ENCODE measurements around the gene MTMR2.

- TF ChIP-seq SUZ12 (IDR thresholded peaks at IDR 0.05) (no peak), SP1 (IDR thresholded peaks at IDR 0.05) (no peak), L3MBTL2 (conservative IDR thresholded peaks at IDR 0.05) (no peak; the same call in 1 of the 2 replicates), FOXM1 (IDR thresholded peaks at IDR 0.05; ENCODE audit: borderline replicate concordance) (no peak), ELF4 (IDR thresholded peaks at IDR 0.05) (peak; percentile 28; the same call in 1 of the 2 replicates), CTBP1 (IDR thresholded peaks at IDR 0.05; ENCODE audit: borderline replicate concordance) (no peak), BHLHE40 (IDR thresholded peaks at IDR 0.05; ENCODE audit: borderline replicate concordance) (no peak), FOXK2 (IDR thresholded peaks at IDR 0.05) (no peak), FOXA1 (IDR thresholded peaks at IDR 0.05) (no peak)
- TF ChIP-seq, protein P1, sequence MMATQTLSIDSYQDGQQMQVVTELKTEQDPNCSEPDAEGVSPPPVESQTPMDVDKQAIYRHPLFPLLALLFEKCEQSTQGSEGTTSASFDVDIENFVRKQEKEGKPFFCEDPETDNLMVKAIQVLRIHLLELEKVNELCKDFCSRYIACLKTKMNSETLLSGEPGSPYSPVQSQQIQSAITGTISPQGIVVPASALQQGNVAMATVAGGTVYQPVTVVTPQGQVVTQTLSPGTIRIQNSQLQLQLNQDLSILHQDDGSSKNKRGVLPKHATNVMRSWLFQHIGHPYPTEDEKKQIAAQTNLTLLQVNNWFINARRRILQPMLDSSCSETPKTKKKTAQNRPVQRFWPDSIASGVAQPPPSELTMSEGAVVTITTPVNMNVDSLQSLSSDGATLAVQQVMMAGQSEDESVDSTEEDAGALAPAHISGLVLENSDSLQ (IDR thresholded peaks at IDR 0.05): peak; percentile 98
Observed at GRCh38 chr11:95790123-95790932, 133.6 kb downstream of the MTMR2 start, which contains the start of gene CEP57.
